GF-D8 (cell line): Measurements from ENCODE around the gene TEX44.
"Not testable (repeated sequence)": the region's sequence is repeated elsewhere in the genome, so short reads cannot be mapped to it uniquely, and the experiment has no call there.

Experiments
- DNase-seq: peaks from one replicate; lab custom pipeline; 2025; lab: John Stamatoyannopoulos, UW

The TEX44 gene

DNA sequence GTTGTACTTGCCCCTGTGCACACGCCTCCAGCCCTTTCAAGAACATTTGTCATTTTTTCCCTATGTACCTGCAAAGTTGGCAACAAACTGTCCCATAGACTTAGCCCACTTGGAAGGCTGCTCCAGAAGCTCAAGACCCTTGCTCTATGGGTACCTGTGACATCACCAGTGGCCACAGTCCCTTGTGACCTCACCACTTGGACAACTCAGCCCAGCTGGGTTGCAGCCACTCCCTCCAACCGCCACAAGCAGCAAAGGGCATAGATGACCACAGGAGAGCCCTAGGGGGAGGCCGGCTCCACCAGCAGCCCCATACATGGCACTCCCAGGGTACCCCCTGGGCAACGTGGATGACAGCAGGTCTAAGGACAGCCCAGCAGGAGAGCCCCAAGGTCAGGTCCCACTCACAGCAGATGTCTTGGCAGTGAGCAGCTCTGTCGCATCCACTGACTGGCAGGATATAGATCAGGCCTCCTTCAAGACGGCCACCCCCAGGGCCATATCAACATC, at the start of gene TEX44:
Gene TEX44 (plus strand): TSS at position 229 of the 510 bp plus-strand sequence. CDS start 88 bp downstream, at position 317.
- no peak for DNase-seq

DNA sequence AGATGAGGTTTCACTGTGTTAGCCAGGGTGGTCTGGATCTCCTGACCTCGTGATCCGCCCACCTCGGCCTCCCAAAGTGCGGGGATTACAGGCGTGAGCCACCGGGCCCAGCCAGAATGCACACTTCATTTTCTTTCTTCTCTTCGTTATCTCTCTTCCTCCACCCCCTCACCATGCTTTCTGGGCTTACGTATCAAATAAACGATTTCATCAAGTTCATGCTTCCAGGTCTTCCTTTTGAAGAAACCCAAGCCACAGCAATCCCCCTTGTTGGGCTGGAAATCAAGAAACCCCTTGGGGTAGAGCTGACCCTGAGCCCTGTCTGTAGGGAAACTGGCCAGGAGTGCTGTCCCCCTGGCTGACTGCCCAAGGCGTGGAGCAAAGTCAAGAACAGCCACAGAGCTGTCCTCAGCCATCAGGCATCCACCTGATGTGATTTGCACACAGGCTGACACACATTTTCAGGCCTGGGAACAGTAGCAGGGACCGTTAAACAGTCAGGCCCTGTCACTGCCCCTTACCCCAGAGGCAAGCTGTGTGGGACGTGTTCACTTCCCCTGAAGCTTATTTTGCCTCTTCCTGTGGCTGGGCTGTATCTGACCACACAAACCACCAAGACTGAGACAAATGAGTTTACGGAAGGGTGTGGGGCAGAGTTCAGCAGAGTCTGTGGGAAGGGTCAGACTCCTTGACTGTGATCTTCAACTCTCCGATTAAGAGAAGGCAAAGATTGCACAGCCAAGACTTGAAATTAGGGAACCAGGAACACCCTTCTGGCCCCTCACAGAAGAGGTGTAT, 47.4 kb upstream of the TEX44 start:
- DNase-seq = peak; percentile 99

DNA sequence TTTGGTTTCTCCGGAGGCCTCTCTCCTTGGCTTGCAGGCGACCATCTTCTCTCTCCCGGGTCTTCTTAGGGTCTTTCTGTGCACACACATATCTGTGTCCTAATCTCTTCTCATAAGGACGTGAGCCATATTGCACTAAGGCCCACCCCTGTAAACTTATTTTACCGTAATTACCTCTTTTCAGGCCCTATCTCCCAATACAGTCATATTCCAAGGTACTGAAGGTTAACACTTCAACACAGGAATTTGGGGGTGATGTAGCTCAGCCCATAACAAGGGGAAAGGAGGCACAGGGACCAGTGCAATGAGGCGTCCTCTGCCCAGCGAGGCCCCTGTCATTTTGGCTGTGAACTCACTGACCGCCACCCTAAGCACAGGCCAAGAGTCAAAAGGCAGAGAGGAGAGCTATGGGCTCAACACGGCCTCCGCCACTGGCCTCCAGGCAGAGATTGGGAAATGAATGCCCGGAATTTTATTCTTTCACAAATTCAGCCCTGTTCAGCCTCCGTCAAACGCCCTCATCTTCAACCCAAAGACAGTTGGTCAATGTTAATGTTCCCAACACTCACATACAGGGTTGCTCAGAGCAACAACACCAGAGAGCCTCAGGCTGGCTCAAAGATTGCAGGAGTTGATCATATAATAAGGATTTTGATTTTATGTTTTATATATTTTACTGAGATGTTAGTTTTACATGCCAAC, 46.5 kb upstream of the TEX44 start:
- no peak for DNase-seq

DNA sequence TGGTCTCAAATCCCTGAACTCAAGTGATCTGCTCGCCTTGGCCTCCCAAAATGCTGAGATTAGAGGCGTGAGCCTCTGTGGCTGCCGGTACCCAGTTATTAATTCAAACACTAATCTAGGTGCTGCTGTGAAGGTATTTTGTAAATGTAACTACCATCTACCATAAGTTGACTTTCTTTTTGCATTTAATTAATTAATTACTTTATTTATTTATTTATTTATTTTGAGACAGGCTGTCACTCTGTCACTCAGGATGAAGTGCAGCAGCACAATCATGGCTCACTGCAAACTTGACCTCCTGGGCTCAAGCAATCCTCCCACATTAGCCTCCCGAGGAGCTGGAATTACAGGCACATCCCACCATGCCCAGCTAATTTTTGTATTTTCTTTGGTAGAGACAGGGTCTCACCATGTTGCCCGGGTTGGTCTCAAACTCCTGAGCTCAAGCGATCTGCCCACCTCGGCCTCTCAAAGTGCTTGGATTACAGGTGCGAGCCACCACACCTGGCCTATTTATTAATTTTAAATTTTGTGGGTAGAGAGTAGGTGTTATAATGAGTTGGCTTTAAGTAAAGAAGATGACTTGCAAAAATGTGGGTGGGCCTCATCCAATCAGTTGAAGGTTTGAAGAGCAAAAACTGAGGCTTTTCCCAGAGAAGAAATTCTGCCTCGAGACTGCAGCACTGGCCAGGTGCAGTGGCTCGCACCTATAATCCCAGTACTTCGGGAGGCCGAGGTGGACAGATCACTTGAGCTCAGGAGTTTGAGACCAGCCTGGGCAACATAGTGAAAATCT, 45.2 kb upstream of the TEX44 start:
- no peak for DNase-seq

DNA sequence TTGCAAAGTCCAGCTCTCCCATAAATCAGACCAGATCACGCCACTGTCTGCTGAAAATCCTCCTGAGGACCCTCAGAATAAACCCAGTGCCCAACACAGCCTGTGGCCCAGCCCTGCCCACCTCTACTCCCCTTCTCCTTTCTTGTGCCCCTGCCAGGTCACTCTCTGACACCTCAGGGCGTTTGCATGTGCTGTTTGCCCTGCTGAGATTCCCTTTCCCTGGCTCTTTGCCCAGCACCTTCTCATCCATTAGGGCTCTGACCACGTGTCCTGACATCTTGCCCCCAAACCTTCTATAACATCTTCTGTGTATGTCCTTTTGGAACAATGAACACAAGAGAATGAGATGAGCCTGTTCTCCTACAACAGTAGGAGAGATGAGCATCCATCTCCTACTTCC, 43.9 kb upstream of the TEX44 start:
- DNase-seq = no peak

DNA sequence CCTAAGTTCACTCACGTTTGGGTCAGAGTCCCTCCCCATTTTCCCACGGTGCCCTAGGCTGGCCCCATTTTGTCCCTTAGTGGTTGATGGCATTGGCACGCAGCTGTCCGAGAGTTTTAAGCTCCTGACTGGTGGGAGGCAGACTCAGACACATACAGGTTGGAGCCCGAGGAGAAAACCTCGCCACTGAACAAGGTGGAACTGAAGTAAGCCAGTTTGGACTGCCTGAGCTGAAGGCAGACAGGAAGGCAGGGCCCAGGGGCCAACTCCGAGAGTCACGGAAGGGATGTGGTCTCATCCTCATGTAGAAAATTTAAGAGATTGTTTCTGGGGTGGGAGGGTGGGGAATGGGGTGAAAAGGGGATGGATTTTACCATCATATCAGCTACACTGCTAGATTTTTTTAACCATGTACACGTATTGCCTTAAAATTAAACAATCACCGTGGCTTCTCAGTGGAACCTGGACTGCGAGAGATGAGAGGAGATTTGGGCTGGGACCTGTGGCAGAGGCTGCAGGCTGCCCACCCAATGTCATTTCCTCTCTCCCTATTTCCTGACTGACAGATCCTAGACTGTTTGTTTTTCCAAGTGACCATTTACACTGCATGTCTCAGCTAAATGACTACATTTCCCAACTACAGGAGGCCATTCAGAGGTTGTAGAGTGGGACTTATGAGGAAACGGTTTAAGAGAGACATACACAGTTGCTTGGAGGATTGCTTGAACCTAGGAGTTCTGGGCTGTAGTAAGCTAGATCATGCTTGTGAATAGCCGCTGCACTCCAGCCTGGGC, 43.0 kb upstream of the TEX44 start:
- no peak for DNase-seq

DNA sequence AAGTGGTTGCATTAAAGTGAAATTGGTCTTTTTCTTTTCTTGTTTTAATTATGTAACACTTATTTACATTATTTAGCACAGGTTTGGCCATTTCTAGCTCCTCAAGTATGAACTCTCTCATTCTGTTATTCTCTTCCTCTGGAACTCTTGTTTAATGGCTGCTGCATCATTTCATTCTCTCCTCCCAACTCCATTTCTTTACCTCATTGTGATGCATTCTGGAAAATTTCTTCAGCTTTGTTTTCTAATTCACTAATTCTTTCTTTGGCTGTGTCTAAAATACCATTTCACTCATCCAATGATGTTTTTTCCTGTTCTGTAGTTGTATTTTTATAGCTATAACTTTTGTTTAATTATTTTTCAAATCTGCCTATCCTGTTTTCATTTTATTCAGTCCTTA, 39.9 kb upstream of the TEX44 start:
- no peak for DNase-seq

DNA sequence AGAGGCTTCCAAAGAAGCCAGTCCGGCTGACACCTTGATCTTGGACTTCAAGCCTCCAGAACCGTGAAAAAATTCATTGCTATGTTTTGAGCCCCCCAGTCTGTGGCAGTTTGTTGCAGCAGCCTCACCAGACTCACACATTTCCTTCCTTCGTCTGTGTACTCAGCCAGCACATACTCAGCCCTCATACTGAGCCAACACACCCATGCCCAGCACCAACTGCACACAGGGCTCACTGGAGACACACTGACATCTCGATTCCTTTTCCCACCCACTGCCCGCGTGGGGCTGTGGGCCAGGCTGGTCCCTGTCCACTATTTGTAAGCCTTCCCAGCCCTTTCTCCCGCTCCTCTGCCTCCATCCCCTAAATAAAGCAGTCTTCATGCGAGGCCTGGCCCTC, 38.3 kb upstream of the TEX44 start:
- peak; percentile 22 for DNase-seq

DNA sequence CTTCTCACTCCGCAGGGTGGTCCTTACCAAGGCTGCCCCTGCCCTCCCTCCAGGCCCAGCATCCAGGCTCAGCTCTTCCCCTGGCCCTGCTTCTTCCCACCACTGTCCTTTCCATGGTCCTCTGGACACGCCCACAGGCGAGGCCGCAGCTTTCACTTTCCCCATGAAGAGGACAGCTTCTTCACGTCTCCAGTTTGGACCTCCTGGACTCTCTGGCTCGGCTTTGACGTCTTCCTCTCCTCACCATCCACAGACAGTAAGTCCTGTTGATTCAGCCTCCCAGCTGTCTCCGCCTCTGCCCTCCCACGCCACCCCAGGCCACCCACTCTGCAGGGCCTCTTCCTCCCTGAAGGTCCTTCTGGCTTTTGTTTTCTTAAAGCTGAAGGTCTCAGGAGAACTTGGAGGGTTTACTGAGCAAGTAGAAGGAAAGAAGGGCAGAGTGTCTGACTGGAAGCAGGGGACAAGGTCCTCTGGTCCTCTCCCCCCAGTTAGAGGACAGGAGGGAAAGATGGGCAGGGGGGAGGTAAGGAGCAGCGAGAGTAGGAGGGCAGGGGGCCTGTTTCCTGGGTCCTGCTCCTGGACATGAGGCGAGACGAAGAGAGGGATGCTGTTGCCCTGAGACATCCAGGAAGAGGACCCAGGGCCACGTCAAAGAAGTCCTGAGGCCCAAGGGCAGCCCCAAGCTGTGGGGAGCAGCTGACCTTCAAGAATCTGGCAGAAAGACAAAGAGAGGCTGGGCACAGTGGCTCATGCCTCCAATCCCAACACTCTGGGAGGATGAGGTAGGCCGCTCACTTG, 37.7 kb upstream of the TEX44 start:
- DNase-seq = peak; percentile 46

DNA sequence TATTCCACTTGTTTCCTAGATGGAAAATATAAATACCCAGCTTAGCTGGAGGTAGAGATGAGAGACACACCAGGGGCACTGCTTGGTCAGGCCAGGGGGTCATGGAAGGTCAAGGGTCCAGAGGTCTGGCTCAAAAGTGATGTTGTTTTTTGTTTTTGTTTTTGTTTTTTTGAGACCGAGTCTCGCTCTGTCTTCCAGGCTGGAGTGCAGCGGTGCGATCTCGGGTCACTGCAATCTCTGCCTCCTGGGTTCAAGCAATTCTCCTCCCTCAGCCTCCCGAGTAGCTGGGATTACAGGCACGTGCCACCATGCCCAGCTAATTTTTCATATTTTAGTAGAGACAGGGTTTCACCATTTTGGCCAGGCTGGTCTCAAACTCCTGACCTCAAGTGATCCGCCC, 36.2 kb upstream of the TEX44 start:
- DNase-seq = not testable (repeated sequence)

DNA sequence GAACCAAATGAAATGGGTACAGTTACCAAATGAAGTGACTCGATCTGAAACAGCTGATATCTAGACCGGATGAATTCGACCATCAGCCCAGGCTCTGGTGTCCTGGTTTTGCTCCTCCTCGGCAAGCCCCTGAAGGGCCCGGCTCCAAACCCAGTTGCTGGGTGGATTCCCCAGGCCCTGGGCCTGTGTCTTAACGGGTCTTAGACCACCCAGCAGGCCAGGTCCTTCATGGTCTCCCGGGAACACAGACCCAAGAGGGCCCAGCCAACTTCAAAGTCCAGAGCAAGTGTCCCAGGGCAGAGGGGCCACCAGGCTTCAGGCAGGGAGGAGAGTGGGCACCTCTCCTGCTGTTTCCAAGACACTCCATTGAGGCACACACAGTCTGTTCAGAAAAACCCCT, 35.7 kb upstream of the TEX44 start:
- DNase-seq = no peak

DNA sequence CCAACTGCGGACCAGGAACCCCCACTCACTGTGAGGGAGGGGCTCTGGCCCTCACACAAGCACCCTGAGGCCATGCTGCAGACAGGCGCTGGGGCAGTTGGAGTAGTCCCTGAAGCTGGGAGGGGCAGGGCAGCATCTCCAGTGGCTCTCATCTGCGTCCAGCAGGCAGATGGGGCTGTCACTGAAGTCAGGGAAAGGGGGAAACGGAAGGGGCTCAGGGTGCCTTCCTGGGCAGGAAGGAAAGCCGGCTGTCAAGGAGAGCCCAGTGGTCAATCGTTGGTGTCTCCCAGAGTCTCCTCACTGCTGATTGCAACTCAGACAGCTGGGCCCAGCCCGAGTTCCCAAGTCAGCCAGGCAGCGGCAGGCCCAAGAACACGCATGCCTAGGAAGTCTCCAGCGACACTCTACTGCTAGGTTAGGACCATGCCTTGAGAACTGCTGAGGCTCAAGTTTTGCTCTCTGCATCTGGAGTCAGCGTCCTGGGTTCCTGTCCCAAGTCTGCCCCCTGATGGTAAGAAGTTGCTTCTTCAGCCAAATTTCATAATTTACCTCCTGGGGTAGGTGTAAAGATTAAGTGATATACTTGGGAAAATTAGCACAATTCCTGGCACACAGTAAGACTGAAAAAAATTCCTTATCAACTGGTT, 35.0 kb upstream of the TEX44 start:
- peak; percentile 83 for DNase-seq

DNA sequence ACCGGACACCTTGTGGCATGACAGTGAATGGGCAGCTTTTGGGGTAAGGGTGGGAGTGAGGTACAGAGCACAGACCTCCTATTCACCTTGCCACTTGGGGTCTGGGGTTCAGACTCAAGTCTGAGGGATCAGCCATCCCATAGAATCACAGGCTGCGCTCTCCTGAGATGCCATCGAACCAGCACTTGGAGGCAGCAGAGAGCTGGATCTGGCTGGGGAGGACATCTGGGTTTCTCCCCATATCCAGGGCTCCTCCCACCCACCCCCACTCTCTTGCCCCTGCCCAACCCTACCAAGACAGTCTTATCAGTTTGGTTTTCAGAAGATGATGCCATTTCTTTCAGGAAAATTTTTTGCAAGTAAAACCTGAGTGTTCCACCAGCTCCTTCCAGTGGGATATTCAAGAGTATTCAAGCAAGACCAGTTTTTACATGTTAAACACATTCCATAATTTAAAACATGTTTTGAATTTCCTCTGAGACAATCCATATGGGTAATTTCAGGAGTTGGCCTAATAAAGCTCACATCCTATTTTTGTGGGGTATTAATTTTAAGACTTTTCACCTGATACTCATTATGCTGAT, 29.2 kb upstream of the TEX44 start:
- DNase-seq = no peak

DNA sequence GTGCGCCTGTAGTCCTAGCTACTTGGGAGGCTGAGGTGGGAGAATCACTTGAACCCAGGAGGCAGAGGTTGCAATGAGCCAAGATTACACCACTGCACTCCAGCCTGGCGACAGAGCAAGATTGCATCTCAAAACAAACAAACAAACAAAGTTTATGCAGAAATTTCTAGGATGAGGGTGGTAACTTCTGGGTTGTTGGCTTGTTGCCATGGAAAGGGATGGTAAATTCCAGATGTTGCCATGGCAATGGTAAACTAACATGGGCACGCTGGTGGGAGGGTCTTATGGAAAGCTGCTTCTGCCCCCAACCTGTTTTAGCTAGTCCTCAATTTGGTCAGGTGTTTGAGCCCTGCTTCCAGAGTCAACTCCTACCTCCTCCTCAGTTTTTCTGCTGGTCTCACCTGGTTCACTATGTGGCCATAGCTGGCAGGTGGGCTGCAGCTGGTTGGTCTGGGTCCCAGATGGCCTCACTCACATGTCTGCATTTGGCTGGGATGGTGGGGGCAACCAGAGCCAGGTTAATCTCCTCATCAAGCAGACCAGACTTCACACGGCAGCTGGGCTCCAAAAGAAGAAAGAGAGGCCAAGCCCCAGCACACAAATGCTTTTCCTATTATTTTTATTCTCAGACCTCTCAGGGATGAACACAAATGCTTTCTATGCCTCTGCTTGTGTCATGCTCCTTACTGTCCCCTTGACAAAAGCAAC, 26.6 kb upstream of the TEX44 start:
- DNase-seq = no peak

DNA sequence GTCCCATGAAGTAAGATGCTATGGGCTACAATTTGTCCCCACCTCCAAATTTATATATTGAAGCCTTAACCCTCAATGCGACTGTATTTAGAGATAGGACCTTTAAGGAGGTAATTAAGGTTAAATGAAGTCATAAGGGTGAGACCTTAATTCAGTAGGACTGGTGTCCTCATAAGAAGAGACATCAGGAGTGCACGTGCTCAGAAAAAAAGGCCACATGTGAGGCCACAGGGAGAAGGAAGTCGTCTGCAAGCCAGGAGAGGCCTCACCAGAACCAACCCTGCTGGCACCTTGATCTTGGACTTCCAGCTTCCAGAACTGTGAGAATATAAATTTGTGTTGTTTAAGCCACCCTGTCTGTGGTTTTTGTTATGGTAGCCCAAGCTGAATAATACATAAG, 25.5 kb upstream of the TEX44 start:
- DNase-seq = no peak

DNA sequence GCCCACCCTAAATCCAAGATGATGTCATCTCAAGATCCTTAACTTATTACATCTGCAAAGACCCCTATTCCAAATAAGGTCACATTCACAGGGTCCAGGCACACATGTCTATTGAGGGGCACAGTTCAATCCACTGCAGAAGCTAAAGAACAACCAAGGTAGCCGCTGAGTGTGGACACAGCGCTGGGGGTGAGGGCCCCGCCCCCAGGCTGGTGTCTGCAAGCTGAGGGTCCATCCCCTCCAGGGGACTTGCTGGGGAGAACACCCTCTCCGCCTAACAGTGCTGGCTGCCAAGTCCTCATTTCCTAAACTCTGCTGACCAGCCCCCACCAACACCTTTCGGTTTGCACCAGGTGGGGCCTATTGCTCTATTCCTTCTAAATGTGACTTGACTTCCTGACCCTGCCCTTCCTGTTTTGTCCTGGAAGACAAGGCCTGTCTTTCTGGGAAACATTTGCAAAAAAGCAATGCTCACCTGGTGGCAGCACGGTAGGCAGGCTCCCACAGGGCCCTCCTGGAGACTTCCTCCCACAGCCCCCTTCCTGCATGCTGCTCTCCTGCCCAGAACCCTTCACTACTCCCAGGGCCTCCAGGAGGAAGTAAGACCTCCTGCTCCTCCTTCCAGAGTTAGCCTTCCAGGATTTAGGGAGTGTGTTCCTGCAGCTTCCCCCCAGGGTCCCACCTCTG, 24.4 kb upstream of the TEX44 start:
- DNase-seq = no peak

DNA sequence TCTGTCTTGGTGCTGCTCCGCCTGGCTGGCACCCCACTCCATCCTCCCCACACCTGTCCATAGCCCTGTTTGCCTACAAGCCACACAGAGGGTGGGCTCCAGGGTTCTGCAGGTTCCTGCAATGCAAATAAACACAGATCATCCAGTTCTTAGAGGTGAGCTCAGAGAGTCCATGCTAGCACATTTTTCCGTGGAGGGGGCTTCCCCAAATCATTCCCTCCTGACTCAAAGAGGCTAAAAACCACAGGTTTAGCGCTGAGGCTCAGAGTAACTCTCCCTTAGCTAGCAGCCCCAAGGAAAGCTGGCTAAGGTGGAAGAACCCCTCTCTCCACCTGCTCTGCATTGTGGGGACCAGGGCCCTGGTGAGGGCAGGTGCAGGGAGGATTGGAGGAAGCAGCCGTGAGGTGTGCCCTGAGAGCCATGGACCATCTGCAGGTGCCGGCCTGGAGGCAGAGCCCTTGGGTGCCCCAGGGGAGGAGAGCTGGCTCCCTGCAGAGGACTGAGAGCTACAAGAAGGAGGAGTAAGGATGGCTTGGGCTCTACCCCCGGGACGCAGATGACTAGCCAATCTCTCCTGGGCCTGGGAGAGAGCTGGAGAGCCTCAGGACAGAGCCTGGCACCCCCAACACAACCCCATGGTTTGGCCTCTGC, 23.8 kb upstream of the TEX44 start:
- DNase-seq = no peak

DNA sequence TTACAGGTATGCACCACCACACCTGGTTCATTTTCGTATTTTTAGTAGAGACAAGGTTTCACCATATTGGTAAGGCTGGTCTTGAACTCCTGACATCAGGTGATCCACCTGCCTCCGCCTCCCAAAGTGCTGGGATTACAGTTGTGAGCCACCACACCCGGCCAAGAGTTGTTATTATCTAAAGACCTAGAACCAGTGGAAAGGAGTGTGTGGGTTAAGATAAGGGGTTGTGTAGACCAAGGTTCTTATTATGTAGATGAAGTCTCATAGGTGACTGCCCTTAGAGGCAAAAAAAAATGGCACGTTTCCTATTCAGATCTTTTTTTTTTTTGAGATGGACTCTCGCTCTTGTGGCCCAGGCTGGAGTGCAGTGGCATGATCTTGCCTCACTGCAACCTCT, 21.7 kb upstream of the TEX44 start:
- not testable (repeated sequence) for DNase-seq
